ENCODE measurements around the gene TEX52.
"Not testable (repeated sequence)": the region's sequence is repeated elsewhere in the genome, so short reads cannot be mapped to it uniquely, and the experiment has no call there.

Gene TEX52

DNA sequence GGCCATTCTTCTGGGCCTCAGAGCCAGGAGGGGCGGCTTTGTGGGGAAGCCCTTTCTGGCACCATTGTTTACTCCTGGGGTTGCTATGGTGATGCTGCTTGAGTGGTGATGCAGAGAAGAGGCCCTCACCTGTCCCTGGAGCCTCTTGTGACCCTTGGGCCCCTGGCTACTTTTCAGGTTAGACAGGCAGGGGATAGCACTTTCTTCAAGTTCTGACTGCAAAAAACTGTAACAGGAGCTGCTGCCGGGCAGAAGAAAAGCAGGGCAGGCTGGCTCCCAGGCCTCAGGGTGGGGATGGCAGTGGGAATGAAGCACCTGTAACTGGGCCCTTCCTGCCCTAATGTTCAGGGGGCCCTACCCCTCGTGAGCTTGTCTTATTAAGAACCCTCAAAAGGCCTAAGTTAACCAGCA lies at the start of gene TEX52:
TSS of gene TEX52 (minus strand) at position 19 of the 411 bp plus-strand sequence. CDS start at position 6, 13 bp downstream.
- no peak for DNase-seq (ENCODE audit: low read depth)

DNA sequence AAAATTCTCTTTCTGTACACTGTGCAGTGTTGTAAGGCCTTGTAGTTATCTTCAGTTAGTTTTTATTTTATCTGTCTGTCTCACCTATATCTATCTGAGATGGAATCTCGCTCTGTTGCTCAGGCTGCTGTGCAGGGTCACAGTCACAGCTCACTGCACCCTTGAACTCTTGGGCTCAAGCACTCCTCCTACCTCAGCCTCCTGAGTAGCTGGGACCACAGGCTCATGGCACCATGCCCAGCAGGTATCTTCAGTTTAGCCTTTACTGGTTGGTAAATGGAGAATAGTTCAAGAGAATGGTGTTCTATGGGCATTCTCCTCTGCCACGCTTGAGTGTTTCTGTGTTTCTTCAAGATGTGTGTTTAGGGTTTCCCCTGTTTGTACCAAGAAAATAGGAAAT lies 47.4 kb upstream of the TEX52 start:
- no peak for DNase-seq (ENCODE audit: low read depth)

DNA sequence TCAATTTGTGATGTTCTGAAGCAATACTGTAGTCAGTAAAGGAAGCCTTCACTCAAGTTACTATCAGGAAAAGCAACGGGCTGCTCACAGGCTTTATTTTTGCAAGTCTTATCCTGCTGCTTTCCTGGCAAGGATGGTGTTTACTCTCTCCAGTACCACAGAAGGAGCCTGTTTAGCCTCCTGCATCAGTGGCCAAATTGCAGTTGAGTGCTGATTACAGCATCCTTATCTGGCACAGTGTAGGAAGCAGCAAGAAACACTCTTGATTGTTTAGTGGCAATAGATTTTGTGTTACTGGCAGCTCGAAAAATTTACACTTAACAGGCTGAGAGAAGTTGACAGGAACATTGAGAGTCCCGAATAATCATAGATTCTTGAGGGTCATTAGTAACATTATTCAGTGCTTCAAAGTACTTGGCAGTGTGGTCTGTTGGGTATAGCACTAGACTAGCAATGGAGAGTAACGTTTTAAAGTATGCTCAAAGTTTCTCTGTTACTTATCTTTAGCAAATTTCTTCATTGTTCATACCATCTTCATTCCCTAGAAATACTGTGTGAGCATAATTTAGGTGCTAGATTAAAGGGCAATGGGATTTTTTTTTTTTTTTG lies 45.5 kb upstream of the TEX52 start:
- no peak for DNase-seq (ENCODE audit: low read depth)

DNA sequence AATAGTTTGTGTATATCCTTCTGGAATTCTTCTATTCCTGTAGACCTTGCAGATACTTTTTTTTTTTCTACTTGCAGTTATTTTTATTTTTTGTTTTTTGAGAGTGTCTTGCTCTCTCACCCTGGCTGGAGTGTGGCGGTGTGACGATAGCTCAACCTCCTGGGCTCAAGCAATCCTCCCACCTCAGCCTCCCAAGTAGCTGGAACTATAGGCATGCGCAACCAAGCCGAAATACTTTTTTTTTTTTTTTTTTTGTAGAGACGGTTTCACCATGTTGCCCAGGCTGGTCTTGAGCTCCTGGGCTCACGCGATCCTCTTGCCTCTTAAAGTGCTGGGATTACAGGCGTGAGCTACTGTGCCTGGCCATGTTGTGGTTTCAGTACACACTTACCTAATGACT lies 43.8 kb upstream of the TEX52 start:
- DNase-seq (ENCODE audit: low read depth), result no peak

DNA sequence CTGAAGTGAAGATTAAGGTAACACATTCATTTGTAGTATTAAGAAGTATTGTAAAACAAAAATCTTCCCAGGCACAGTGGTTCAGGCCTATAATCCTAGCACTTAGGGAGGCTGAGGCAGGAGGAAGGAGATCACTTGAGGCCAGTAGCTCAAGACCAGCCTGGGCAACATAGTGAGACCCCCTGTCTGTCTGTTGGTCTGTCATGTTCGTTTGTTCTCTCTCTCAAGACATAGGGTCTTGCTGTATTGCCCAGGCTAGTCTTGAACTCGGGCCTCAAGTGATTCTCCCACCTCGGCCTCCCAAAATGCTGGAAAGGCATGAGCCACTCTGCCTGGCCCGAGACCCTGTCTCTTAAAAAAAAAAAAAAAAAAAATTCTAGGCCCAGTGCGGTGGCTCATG lies 40.6 kb upstream of the TEX52 start:
- no peak for DNase-seq (ENCODE audit: low read depth)

DNA sequence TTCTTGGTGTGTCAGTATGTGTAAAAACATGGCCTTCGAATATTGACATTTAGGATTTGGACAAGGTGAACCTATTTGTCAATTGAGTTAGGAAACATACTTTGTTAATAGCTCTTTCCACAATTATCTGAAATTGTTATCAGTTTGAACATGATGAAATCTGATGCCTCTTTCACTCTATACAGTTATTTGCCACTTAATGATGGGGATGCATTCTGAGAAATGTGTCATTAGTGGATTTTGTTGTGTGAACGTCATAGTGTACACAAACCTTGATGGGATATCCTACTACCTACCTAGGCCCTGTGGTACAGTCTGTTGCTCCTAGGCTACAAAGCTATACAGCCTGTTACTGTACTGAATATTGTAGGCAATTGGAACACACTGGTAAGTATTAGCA lies 38.7 kb upstream of the TEX52 start:
- no peak for DNase-seq (ENCODE audit: low read depth)

DNA sequence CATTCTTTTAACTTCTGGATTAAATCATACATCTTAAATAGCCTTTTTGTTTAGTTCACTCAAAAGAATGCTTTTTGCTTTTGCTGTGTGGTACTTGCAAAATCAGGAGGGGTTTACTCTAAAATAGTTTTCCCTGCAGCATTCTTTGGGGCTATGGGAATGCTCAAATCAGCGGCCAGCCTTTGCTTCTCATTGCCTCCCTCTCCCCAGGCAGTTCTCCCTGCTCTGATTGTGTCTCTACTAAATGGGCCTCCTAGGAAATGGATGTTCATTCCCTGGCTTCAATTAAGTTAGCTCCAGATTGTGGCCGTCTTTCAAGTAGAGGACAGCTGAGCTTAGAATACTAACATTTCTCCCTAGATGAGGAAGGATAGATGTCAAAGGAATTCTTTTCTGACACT lies 38.2 kb upstream of the TEX52 start:
- DNase-seq (ENCODE audit: low read depth), result no peak

DNA sequence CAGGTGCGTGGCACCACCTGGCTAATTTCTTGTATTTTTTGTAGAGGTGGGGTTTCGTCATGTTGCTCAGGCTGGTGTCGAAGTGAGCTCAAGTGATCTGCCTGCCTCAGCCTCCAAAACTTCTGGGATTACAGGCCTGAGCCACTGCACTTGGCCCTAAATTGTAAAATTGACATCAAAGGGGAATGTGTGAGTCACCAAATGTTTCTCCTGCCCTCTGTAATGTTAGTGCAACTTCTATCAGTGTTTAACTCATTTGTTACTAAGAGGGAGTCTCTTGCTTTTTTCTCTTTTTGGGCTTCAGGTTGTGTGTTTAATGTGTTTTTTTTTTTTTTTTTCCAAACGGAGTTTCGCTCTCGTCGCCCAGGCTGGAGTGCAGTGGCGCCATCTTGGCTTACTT lies 36.2 kb upstream of the TEX52 start:
- no peak for DNase-seq (ENCODE audit: low read depth)

DNA sequence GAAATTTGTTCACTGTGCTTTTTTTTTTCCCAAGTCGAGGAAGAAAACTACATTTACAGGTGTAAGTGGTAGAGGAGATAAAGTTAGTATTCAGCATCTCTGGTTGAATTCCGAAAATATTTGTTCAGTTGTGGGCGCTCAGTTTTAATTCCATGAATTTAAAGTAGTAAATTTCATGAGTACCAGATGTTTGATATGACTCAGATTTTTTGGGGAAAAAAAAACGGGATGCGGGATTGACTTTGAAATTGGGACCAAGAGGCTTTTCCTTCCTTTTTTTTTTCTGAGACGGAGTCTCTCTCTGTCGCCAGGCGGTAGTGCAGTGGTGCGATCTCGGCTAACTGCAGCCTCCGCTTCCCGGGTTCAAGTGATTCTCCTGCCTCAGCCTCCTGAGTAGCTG lies 35.4 kb upstream of the TEX52 start:
- DNase-seq (ENCODE audit: low read depth), result no peak

DNA sequence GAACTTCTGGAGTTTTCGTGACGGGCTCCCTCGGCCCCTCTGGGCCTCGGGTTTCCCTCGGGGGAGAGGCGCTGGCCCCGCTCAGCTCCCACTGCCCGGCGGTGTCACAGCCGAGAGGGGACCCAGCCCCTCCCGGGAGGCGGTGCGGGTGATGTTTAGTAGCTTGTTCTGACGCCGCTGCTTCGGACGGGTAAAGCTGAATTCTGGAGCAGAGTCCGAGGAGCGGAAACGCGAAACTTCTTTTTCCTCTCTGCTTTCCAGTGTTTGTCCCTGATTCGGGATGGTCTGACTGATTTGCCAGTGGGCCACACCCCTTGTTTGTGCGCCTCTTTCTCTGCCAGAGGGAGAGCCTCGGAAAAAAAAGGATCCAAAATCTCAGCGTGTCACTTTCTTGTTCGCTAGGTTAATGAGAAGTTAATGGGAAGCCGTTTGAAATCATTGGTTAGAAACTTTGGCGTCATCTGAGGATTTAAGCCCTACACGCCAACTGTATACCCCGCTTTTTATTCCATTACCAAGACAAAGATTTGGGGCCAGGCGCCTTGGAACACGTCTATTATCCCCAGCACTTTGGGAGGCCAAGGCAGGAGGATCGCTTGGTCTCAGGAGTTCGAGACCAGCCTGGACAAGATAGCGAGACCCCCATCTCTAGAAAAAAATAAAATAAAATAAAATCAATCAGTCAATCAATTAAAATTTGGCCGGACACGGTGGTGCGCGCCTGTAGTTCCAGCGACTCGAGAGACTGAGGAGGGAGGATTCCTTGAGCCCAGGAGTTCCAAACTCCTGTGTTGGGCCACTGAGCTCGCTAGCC lies 34.6 kb upstream of the TEX52 start:
- DNase-seq (ENCODE audit: low read depth), result no peak

DNA sequence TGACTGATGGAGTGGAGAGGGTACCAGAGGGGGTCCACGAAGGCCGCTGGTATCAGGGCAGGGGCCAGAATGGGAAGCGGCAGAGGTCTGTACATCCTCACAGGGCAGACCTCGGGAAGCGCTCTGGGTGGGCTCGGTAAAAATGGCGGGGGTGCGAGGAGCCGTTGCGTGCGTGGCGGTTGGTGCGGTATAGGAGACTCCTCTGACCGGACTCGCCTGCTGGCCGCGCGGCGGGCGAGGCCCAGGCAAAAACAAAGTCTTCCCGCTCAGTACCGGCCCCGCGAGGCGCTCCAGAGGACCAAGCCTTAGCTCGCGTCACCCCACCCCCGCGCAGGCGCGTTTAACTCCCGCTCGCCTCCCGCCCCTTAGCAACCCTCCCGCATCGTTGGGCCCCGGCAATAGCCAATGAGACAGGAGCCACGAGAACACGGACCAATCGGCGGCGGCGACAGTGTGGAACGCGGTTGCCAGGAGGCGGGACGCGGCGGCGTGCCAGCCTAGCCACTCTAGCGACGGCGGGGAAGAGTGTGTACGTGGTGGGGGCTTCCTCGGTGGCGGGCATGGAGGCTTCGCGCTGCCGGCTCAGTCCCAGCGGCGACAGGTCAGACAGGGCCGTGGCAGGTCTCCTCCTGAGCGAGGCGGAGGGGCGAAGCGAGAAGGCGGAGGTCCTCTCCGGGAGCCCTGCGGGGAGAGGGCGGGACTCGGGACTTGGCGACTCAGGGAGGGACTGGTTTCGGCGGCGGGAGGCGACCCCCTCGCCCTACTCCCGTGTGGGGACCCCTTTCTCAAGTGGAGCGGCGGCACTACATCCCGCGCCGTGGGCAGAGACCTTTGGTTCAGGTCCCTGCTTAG lies 33.8 kb upstream of the TEX52 start, which contains the start of gene TULP3:
TSS of gene TULP3 (plus strand) at position 504 of the 852 bp plus-strand sequence. CDS start at position 561, 57 bp downstream.
- DNase-seq (ENCODE audit: low read depth), result peak; percentile 96

DNA sequence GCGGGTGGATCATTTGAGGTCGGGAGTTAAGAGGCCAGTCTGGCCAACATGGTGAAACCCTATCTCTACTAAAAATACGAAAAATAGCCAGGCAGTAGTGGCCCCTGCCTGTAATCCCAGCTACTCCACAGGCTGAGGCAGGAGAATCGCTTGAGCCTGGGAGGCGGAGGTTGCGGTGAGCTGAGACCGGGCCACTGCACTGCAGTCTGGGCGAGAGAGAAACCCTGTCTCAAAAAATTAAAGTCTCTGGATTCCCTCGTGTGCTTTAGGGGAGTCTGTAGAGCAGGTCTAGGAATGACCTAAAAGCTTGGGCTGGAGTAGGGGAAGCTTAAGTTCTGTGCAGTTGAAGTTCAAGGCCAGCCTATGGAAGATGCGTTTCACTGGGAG lies 33.2 kb upstream of the TEX52 start:
- DNase-seq (ENCODE audit: low read depth), result no peak

DNA sequence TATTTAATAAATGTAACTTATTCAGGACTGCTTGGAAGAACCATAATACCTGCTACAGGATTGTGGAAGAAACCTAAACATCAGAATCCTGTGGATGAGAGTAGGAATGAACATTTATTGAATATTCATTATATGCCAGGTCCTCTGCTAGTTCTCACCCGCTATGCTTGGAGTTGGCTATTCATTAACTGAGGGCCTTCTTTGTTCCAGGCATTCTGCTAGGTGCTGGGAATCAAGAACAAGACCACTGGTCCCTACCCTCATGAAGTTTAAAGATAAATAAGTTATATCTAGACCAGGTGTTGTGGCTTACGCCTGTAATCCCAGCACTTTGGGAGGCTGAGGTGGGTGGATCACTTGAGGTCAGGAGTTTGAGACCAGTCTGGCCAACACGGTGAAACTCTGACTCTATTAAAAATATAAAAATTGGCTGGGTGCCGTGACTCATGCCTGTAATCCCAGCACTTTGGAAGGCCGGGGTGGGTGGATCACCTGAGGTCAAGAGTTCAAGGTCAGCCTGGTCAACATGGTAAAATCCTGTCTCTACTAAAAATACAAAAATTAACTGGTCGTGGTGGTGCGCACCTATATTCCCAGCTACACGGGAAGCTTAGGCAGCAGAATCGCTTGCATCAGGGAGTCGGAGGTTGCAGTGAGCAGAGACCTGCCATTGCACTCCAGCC lies 30.1 kb upstream of the TEX52 start:
- no peak for DNase-seq (ENCODE audit: low read depth)

DNA sequence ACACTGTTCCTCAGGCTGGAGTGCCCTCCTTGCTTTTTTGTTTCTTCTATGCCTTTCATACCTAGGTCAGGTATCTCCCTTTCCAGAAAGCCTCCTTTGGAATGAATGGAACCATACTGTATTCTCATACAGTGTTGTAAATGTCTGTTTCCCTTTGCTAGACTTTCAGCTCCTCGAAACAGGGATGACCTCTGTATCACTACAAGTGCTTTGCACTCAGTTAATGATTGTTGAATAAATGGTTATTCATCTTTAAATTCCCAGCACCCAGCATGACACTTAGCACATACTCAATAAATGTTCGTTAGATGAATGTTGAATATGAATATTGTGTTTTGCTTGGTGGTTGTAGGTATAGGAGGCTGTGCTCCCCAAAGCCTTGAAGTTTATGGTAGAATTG lies 28.0 kb upstream of the TEX52 start:
- DNase-seq (ENCODE audit: low read depth), result no peak

DNA sequence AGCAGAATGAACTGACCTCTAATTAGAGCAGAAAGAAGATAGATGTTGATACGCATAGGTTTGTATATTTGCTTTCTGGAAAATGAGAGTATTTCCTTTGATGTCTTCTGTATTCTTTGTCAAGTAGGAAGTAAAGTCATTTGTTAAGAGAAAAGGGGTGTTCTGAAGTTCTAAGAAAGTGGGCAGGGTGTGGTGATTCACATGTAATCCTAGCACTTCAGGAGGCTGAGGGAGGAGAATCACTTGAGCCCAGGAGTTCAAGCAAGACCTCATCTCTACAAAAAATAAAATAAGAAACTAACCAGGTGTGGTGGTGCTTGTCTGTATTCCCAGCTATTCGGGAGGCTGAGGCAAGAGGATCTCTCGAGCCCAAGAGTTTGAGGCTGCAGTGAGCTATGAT lies 23.0 kb upstream of the TEX52 start:
- no peak for DNase-seq (ENCODE audit: low read depth)

DNA sequence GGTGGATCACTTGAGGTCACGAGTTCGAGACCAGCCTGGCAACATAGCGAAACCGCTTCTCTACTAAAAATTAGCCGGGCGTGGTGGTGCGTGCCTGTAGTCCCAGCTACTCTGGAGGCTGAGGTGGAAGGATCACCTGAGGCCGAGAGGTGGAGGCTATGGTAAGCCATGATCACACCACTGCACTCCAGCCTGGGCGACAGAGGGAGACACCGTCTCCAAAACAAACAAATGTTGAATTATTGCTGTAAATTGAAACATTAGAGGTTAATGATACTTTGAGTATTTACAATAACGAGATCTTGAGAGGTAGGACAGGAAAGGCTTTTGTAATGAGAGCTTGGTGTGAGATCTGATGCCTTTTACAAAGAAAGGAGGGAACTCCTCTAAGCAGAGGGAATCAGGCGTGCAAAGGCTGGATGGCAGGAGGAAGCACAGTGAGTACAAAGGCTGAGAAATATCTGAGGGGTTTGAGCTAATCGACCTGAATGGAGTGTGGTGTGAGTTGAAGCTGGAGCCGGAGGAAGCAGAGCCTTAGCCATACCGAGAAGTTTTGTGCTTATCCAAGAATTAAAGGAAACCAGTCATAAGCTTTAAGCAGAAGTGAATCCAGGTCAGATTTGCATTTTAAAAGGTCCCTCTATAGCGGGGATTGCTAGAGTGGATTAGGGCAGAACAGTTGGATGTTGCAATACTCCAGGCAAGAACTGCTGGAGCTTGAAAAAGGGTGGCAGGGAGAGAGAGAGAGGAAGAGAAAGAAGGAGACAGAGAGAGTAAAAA lies 21.3 kb upstream of the TEX52 start:
- DNase-seq (ENCODE audit: low read depth), result no peak

DNA sequence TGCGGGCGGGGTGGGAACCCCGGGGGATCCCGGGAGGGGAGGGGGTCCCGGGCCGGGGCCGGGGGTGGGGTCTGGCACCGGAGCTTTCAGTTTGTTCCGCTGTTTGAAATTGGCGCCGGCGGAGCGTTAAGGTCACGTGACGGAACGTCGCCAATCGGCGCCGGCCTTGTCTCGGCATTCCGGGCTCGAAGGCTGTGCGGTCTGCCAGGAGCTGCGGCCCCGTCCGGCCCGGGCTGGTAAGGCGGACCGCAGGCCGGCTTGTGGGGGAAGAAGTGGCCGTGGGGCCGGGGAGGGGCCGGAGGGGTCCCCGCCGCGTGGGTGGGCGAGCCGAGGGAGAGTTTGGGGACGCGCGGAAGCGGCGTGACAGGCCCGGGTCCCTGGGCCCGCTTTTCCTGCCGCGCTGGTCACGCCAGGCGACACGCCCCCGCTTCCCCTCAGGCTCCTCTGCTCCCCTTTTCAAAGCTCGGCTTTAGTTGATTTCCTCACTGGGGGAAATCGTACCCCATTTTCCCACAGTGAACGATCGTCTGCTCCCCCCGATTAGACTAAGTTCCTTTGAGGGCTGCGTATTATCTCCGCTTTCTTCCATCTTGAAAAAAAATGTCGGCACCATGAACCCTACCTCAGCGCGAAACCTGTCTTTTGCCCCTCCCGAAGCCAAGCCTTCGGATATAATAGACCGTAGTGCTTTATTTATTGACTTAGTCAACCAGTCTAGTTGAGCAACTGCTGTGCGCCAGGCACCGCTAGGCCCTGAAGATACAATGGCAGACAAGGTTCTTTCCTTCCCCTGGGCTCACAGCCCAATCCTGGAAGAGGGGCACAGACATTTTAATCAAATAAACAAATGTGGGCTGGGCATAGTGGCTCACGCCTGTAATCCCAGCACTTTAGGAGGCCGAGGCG lies 20.5 kb upstream of the TEX52 start, which contains the start of the genes FOXM1 and RHNO1:
TSS of gene FOXM1 (minus strand) at position 128 of the 906 bp plus-strand sequence. CDS start 2,696 bp downstream, outside the sequence.
TSS of gene RHNO1 (plus strand) at position 177 of the 906 bp plus-strand sequence. CDS start 8,144 bp downstream, outside the sequence.
- peak; percentile 75 for DNase-seq (ENCODE audit: low read depth)

DNA sequence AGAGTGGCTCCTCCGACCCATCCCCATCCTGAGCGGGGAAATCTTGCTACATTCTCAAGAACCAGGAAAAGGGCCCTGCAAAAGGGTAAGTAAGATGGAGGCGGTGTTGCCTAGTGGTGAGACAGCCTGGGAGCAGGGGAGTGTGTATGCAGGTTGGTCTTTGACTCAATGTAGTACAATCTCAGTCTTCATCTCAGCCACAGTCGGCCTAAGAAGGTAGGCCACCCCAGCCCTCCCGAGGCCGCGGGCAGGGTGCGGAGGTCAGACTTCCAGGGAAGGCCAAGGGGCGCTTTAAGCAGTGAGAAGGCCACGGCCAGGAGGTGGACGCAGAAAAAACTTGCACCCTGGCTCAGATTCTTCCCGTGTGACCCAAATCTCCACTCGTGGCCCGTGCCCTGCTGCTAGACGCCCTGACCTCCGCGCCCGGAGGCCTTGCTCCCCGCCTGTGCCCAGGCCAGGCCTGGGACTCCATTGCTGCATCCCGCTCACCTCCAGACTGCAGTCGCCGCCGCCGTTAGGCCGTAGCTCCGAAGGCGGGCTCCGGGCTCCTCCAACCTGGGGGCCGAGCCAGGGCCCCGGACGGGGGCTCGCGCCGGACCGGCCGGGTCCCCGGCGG lies 19.7 kb upstream of the TEX52 start:
- DNase-seq (ENCODE audit: low read depth), result no peak

DNA sequence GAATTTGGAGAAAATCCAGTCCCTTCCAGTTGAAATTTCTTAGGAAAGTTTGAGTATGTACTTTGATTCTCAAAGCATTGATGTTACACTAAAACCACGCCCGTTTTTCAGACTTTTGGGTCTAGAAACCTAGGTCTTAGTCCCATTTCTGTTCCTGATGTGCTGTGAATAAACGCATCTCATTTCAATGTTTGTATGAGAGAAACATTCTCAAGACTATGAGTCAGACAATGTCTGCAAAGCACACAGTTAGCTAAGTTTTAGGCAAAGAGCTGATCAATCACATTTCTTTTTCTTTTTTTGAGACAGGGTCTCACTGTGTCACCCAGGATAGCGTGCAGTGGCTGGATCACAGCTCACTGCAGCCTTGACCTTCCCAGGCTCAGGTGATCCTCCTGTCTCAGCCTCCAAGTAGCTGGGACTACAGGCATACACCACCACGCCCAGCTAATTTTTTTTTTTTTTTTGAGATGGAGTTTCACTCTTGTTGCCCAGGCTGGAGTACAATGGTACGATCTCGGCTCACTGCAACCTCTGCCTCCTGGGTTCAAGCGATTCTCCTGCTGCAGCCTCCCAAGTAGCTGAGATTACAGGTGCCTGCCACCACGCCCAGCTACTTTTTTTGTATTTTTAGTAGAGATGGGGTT lies 12.3 kb upstream of the TEX52 start:
- not testable (repeated sequence) for DNase-seq (ENCODE audit: low read depth)
